HG03520 (cell line): ENCODE measurements around the gene ZNF280C.

Source experiments
- ATAC-seq: cut with Tn5 transposase; IDR thresholded peaks from one replicate; pipeline ENCODE4 v1.9.1; 2021; ENCODE audit warnings: mild to moderate bottlenecking, moderate library complexity; ENCODE audit not compliant: unreplicated experiment

Gene ZNF280C

DNA sequence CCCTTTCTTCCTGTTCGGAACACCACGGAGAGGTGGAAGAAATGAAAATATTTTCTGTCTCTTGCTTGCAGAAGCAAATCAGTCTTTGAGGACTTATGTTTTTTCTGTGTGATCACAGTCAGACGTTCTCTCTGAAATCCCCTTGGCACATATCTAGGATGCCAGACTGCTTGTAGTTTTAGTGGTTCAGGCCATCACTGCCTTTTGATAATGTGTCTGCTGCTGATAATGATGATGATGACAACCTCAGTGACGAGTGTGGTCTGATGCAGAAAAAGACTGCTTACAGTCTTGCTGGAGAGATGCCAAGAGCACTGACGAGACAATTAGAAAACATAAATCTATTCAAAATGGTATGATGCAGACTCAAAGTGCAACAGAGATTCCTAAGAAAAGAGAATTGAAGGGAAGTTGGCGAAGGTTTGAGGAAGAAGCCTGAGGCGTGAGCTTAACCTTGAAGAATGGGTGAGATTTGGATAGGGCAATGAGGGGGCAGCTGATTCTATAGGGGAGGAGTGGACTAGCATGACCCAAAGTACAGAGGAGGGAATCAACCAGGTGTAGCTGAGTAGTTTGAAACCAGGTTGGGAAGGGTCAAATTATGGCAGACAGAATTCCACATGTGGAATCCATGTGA lies 89.0 kb downstream of the ZNF280C start:
- no peak for ATAC-seq

DNA sequence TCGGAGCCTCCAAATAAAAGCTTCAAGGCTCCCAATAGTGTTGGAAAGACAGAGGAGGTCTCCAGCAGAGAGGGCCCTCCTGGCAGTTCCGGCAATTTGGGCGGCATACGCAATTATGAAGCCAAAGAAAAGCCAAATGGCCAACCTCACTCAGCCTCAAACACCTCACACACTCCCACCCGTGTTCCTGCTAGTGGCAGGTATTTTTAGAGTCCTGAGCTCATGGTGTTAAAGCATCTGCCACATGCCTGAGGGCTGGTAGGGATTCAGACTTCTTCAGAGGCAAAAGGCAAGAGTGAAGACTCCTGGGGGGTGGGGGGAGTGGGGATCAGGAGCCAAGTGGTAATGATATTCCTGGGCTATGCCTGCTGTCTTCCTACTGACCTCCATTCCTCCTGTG lies 89.5 kb downstream of the ZNF280C start:
- ATAC-seq, result no peak

GRCh38 chrX:130176942-130177341 lies 91.8 kb downstream of the ZNF280C start:
- ATAC-seq, result no peak

- peak; percentile 67 for ATAC-seq
Measured at GRCh38 chrX:130176354-130176776, 92.3 kb downstream of the ZNF280C start.

- no peak for ATAC-seq
Measured at GRCh38 chrX:130174937-130175336, 93.8 kb downstream of the ZNF280C start.

DNA sequence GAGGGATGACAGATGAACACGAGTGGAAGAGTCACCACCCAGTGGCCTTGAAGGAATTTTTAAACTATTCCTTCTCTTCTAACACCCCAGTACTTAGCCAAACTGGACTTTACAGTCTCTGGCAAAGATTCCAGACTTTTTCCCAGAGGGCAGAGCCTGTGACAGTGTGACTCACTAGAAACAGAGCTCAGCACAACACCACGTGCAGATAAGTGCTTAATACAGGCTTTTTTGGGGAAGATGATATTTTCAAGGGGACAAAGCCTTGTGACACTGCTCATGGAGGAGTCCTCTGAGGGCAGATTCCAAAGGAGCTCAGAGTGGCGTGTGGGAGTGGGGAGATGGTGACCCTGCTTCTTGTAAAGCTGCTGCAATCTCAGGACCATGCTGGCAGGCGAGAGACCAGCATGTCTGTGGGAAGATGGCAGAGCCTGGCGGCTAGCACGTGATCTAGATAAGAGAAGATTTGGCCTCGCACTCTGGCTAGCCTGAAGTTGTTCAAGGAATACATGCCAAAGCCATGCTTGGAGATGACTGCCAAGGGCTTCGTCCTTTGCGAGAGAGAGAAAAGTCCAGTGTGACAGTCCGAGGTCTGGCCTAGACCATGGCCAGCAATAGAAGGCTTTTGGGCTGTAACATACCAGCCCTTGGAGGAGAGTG lies 94.5 kb downstream of the ZNF280C start:
- no peak for ATAC-seq

DNA sequence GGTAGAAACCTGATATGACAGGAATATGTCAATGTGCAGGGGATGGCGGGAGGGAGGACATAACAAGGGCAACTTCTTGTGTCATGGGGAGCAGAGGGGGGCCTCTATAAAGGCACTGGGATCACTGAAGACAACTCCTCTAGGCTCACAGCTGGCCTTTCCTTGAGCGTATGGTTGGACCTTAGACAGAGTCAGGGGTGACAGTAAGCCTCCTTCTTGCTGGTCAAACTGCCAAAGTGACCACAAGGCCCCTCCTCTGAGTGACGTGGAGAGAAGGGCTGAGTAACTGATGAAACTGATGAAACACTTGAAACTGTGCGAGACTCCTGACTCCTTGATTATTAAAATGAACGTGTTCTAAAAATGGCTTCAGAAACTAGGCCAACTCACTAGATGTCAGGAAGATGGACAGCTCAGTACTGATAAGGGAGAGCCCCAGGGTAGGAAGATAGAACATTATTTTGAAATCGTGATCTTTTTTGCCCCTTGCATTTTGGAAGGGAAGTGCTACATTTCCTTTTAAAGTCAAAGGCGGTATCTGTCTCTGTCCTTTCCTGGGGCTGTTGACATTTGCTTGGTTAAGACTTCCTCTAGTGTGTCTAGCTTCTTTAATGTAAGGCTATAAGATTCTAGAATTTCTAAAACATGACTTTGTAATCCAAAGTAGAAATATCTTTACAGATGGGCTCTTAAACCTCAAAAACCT lies 95.4 kb downstream of the ZNF280C start:
- ATAC-seq, result peak; percentile 40

GRCh38 chrX:130172127-130172845 lies 96.4 kb downstream of the ZNF280C start:
- no peak for ATAC-seq

DNA sequence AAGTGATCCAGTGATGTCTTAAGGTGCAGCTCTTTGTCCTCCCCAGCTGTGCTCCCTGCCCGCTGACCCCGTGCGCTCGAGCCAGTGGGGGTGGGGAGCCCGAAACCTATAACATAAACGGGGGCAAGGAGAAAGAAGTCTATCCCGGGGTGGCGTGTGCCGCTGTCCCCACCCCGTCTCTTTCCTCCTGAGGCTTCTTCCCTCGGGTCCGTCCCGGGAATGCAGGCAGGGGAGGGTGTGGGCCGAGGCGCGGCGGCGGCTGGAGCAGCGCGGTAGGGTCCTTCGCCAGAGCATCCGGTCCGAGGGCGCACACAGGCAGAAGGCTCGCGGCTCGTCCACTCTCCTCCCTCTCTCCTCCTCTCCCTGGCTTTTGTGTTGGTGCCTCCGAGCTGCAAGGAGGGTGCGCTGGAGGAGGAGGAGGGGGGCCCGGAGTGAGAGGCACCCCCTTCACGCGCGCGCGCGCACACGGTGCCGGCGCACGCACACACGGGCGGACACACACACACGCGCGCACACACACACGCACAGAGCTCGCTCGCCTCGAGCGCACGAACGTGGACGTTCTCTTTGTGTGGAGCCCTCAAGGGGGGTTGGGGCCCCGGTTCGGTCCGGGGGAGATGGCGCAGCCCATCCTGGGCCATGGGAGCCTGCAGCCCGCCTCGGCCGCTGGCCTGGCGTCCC lies 97.1 kb downstream of the ZNF280C start, which contains the start of gene RAB33A:
TSS of gene RAB33A (plus strand) at position 517 of the 681 bp plus-strand sequence. CDS start at position 618, 101 bp downstream.
- no peak for ATAC-seq

GRCh38 chrX:130170752-130171445 lies 97.8 kb downstream of the ZNF280C start:
- ATAC-seq, result peak; percentile 75

DNA sequence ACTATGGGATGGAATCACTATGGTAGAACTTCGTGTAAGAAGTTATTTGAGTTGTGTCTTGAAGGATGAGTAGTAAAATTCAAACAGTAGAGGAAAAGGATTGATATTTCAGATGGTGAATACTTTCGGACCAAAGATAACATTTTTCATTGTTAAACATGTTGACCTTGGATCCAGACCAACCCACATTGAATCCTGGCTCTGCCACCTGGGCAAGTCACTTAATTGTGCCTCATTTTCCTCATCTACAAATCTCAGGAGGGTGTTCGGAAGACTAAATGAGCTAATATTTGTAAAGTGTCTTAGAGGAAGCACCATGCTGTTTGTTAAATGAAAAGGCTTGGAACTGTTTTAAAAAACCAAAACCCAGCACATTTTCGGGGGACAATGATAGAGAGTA lies 101.7 kb downstream of the ZNF280C start:
- no peak for ATAC-seq

- no peak for ATAC-seq
Measured at GRCh38 chrX:130166503-130166777, 102.3 kb downstream of the ZNF280C start.

DNA sequence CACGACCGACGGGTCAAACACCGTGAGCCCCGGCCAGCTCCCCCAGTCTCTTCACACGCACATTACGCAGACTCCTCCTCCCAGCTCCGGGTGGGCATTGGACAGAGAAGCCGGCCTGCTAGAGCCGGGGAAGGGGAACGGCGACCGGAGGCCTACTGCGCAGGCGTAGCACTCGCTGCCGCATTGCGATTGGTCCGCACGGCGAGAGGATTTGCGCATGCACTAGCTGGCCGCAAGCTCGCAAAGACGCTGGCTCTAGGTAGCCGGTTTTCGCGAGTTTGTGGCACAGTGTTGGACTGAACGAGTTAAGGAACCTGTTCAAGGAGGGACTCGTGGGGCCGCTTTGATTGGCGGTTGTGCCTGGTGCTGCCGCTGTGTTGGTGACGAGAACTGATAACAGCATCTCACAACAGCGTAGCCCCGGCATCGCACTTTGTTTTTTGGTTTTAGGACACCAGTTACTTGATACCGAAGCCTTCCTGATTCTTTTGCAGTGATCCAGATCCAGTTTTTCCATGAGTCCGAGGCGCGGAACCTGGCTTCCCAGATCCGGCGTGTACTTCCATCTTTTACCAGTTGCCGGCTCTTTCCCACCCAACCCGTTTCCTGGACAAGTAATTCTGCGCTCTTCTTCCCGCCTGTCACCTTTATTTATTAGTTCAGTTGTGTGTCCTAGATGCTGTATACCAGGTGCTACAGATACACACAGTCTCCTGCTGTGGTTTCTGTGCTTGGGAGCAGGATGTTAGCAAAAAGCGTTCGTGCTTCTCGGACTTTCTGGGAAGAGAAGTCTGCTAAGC lies 102.8 kb downstream of the ZNF280C start, which contains the start of gene AIFM1:
TSS of gene AIFM1 (minus strand) at position 139 of the 800 bp plus-strand sequence. CDS start 185 bp downstream, outside the sequence.
- peak; percentile 80 for ATAC-seq

DNA sequence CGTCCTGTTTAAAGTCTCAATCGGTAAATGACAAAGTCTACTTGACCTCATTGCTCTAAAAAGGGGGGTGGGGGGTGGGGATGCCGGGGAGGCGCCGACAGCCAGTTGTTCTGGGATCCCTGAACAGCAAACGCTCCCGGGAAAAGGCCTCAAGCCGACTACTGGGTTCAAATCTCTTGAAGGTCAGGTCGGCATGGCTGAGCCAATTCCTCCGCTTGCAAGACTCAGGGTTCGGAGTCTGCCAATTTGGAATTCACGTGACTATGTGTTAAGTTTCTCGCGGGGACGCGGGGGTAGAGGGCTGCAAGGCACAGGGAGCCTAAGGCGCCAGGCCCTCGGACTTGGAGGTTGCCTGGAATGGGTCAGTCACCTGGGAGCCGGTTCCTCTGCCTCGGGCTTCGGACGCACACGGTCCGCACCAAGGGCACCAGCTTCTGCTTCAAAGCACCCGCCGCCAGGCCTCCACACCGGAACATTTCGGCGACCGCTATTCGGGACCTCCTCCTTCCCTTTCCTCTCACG lies 103.5 kb downstream of the ZNF280C start:
- no peak for ATAC-seq

- ATAC-seq, result no peak
Measured at GRCh38 chrX:130163398-130163797, 105.3 kb downstream of the ZNF280C start.

GRCh38 chrX:130162094-130162735 lies 106.5 kb downstream of the ZNF280C start:
- ATAC-seq, result no peak

DNA sequence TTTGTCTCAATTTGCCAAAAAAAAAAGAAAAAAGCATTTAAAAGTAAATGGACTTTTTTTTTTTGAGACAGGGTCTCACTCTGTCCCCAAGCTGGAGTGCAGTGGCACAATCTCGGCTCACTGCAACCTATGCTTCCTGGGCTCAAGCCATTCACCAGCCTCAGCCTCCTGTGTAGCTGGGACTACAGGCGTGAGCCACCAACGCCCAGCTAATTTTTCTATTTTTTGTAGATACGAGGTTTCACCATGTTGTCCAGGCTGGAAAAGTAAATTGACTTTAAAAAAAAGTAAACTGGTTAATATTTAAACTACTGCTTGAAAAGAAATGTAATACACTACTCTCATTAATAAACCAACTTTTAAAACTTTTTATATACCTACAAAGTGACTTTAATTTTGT lies 108.9 kb downstream of the ZNF280C start:
- no peak for ATAC-seq

DNA sequence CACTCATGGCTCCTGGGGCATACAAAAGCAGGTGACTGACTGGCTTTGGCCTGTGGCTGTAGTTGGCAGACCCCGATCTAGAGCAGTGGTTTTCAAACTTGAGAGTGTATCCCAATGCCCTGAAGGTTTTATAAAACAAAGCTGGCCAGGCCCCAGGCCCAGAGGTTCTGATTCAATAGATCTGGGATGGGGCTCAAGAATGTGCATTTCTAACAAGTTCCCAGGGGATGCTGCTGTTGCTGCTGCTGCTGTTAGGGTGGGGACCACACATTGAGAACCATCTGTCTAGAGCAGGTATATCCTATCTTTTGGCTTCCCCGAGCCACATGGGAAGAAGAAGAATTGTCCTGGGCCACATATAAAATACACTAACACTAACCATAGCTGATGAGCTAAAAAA lies 110.4 kb downstream of the ZNF280C start:
- no peak for ATAC-seq

GRCh38 chrX:130155564-130155963 lies 113.1 kb downstream of the ZNF280C start:
- ATAC-seq, result no peak
